ENCODE data around the gene TBC1D17. TPM values are rescaled to one million over a fixed set of nuclear protein-coding genes. Genes with fewer than 3 reads are reported as not detected.
A peak's percentile ranks its signal among the peaks of the same experiment; 100 is the strongest.

The TBC1D17 gene
- total and polyA plus RNA-seq, 2 of the 13 experiments (the other 11 are each of a cell fraction or from before 2014, with no cell fraction given): 9.7 to 16.9 TPM

- no peak for TF ChIP-seq TRIM22 (IDR thresholded peaks at IDR 0.05)
- TF ChIP-seq, protein P1, sequence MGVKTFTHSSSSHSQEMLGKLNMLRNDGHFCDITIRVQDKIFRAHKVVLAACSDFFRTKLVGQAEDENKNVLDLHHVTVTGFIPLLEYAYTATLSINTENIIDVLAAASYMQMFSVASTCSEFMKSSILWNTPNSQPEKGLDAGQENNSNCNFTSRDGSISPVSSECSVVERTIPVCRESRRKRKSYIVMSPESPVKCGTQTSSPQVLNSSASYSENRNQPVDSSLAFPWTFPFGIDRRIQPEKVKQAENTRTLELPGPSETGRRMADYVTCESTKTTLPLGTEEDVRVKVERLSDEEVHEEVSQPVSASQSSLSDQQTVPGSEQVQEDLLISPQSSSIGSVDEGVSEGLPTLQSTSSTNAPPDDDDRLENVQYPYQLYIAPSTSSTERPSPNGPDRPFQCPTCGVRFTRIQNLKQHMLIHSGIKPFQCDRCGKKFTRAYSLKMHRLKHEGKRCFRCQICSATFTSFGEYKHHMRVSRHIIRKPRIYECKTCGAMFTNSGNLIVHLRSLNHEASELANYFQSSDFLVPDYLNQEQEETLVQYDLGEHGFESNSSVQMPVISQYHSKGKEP (CRISPR knock-in tag; IDR thresholded peaks at IDR 0.05): no peak
- peak; percentile 94; the same call in 1 of the 2 replicates for TF ChIP-seq HES4 (CRISPR knock-in tag; IDR thresholded peaks at IDR 0.05; ENCODE audit: borderline replicate concordance)
- peak; percentile 83; the same call in 1 of the 2 replicates for TF ChIP-seq YEATS4 (CRISPR knock-in tag; IDR thresholded peaks at IDR 0.05; ENCODE audit: borderline replicate concordance)
- 0 out of 2 replicates have a peak, but pooled peaks have one; percentile 38 for TF ChIP-seq TIGD3 (CRISPR knock-in tag; IDR thresholded peaks at IDR 0.05; ENCODE audit: borderline replicate concordance)
- no peak for TF ChIP-seq ZNF775 (CRISPR knock-in tag; IDR thresholded peaks at IDR 0.05; ENCODE audit: borderline replicate concordance)
- no peak for TF ChIP-seq ZNF550 (CRISPR knock-in tag; IDR thresholded peaks at IDR 0.05; ENCODE audit: borderline replicate concordance)
- 0 out of 2 replicates have a peak, but pooled peaks have one; percentile 37 for TF ChIP-seq ZNF510 (CRISPR knock-in tag; IDR thresholded peaks at IDR 0.05; ENCODE audit: low read depth)
- no peak for TF ChIP-seq MTA3 (CRISPR knock-in tag; IDR thresholded peaks at IDR 0.05)
- TF ChIP-seq CCDC6 (CRISPR knock-in tag; IDR thresholded peaks at IDR 0.05): peak; percentile 84; the same call in 1 of the 2 replicates
- TF ChIP-seq, protein P2, sequence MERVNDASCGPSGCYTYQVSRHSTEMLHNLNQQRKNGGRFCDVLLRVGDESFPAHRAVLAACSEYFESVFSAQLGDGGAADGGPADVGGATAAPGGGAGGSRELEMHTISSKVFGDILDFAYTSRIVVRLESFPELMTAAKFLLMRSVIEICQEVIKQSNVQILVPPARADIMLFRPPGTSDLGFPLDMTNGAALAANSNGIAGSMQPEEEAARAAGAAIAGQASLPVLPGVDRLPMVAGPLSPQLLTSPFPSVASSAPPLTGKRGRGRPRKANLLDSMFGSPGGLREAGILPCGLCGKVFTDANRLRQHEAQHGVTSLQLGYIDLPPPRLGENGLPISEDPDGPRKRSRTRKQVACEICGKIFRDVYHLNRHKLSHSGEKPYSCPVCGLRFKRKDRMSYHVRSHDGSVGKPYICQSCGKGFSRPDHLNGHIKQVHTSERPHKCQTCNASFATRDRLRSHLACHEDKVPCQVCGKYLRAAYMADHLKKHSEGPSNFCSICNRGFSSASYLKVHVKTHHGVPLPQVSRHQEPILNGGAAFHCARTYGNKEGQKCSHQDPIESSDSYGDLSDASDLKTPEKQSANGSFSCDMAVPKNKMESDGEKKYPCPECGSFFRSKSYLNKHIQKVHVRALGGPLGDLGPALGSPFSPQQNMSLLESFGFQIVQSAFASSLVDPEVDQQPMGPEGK (CRISPR knock-in tag; IDR thresholded peaks at IDR 0.05): peak; percentile 77
- TF ChIP-seq, protein P3, sequence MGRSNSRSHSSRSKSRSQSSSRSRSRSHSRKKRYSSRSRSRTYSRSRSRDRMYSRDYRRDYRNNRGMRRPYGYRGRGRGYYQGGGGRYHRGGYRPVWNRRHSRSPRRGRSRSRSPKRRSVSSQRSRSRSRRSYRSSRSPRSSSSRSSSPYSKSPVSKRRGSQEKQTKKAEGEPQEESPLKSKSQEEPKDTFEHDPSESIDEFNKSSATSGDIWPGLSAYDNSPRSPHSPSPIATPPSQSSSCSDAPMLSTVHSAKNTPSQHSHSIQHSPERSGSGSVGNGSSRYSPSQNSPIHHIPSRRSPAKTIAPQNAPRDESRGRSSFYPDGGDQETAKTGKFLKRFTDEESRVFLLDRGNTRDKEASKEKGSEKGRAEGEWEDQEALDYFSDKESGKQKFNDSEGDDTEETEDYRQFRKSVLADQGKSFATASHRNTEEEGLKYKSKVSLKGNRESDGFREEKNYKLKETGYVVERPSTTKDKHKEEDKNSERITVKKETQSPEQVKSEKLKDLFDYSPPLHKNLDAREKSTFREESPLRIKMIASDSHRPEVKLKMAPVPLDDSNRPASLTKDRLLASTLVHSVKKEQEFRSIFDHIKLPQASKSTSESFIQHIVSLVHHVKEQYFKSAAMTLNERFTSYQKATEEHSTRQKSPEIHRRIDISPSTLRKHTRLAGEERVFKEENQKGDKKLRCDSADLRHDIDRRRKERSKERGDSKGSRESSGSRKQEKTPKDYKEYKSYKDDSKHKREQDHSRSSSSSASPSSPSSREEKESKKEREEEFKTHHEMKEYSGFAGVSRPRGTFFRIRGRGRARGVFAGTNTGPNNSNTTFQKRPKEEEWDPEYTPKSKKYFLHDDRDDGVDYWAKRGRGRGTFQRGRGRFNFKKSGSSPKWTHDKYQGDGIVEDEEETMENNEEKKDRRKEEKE (IDR thresholded peaks at IDR 0.05): no peak
- TF ChIP-seq AGO1 (IDR thresholded peaks at IDR 0.05; ENCODE audit: low read depth, low read length, poor library complexity, severe bottlenecking): no peak
- TF ChIP-seq ZNF557 (CRISPR knock-in tag; IDR thresholded peaks at IDR 0.05): no peak
- no peak for TF ChIP-seq PLRG1 (conservative IDR thresholded peaks at IDR 0.05)
- no peak for TF ChIP-seq ZNF24 (IDR thresholded peaks at IDR 0.05)
- 0 out of 2 replicates have a peak, but pooled peaks have one; percentile 59 for TF ChIP-seq ZFP90 (CRISPR knock-in tag; IDR thresholded peaks at IDR 0.05; ENCODE audit: borderline replicate concordance)
- TF ChIP-seq, protein P4, sequence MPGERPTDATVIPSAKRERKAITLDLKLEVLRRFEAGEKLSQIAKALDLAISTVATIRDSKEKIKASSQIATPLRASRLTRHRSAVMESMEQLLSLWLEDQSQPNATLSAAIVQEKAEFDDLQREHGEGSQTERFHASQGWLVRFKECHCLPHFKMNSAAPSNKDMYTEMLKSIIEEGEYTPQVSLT (CRISPR knock-in tag; IDR thresholded peaks at IDR 0.05; ENCODE audit: borderline replicate concordance, low read depth): no peak
Observed at GRCh38 chr19:49866933-49867782, 10.3 kb upstream of the TBC1D17 start, which contains the start of gene PNKP (continued).
